ENCODE measurements around the gene CLASP1.

DNA sequence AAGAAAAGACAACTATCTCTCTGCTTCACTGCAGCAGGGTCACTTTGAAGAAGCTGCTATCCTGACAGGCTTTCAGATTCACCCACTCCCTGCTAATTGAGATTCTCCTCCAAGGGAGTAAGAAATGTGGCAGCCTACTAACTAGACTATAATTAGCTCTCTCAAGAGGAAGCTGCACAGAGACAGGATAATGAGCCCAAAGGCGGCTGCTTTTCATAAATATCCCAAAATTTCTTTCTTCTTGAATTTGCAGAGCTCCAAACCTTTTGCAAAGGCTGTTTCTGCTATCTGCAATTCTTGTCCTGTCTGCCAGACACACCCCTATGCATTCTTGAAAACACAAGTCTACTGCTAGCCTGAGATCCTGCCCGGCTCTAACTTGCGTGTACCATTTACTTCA is 172.6 kb downstream of the CLASP1 start:
- TF ChIP-seq, protein P1, sequence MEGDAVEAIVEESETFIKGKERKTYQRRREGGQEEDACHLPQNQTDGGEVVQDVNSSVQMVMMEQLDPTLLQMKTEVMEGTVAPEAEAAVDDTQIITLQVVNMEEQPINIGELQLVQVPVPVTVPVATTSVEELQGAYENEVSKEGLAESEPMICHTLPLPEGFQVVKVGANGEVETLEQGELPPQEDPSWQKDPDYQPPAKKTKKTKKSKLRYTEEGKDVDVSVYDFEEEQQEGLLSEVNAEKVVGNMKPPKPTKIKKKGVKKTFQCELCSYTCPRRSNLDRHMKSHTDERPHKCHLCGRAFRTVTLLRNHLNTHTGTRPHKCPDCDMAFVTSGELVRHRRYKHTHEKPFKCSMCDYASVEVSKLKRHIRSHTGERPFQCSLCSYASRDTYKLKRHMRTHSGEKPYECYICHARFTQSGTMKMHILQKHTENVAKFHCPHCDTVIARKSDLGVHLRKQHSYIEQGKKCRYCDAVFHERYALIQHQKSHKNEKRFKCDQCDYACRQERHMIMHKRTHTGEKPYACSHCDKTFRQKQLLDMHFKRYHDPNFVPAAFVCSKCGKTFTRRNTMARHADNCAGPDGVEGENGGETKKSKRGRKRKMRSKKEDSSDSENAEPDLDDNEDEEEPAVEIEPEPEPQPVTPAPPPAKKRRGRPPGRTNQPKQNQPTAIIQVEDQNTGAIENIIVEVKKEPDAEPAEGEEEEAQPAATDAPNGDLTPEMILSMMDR (IDR thresholded peaks at IDR 0.05; ENCODE audit: low read depth, low read length, missing input control): no peak
- TF ChIP-seq NR2F2 (IDR thresholded peaks at IDR 0.05) (no peak), SP1 (IDR thresholded peaks at IDR 0.05) (no peak)
- TF ChIP-seq, protein P2, sequence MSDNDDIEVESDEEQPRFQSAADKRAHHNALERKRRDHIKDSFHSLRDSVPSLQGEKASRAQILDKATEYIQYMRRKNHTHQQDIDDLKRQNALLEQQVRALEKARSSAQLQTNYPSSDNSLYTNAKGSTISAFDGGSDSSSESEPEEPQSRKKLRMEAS (IDR thresholded peaks at IDR 0.05): no peak
